Measurements from ENCODE around the gene PRR14.

DNA sequence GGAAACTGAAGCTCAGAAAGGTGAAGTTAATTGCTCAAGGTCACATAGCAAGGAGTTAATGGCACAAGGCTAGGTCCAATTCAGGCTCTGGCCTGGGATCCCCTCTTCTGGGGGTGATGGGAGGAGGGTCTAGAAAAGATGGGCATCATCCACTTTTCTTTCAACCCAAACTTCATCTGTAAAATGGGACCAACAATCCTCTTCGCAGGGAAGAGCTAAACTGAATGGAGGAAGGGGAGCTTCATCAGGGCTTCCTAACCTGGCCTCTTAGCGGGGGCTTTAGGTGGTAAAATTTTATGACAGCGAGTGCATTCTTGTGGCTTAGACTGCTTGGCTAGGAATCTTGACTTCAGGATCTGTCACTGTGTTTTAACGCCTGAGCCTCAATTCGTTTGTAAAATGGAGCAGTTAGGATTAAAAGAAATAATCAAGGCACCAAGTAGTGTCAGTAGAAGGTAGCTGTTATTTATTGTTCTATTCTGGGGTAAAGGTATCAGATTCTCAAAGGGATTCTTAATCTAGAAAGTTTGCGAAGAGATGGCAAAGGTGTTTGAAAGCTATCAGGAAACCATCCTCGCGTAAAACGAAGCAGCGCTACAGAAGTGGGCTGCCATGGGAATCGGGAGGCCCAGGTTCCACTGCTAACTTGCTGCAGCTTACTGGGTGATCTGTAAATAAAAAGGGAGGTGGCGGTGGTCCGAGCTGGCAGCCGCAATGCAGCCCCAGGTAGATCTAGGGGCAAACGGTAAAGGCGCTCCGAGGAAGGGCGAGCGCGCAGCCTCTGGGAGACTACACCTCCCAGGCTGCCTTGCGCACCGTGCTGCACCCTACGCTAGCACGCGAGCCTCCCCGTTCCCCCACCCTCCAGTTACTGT is 46.7 kb downstream of the PRR14 start:
- TF ChIP-seq, protein P1, sequence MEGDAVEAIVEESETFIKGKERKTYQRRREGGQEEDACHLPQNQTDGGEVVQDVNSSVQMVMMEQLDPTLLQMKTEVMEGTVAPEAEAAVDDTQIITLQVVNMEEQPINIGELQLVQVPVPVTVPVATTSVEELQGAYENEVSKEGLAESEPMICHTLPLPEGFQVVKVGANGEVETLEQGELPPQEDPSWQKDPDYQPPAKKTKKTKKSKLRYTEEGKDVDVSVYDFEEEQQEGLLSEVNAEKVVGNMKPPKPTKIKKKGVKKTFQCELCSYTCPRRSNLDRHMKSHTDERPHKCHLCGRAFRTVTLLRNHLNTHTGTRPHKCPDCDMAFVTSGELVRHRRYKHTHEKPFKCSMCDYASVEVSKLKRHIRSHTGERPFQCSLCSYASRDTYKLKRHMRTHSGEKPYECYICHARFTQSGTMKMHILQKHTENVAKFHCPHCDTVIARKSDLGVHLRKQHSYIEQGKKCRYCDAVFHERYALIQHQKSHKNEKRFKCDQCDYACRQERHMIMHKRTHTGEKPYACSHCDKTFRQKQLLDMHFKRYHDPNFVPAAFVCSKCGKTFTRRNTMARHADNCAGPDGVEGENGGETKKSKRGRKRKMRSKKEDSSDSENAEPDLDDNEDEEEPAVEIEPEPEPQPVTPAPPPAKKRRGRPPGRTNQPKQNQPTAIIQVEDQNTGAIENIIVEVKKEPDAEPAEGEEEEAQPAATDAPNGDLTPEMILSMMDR (IDR thresholded peaks at IDR 0.05; ENCODE audit: insufficient read depth, low read depth, low read length) = no peak
- TF ChIP-seq EZH2 (IDR thresholded peaks at IDR 0.05; ENCODE audit: insufficient read depth, low read length) = no peak

Measured in astrocyte (in vitro differentiated cells and primary cell).